ENCODE results near the gene TOM1L1. TPM values are rescaled to one million over a fixed set of nuclear protein-coding genes. Genes with fewer than 3 reads are reported as not detected.

TOM1L1 gene
- total and polyA plus RNA-seq, 2 donors from 2014 or later = 57.7 to 85.7 TPM

DNA sequence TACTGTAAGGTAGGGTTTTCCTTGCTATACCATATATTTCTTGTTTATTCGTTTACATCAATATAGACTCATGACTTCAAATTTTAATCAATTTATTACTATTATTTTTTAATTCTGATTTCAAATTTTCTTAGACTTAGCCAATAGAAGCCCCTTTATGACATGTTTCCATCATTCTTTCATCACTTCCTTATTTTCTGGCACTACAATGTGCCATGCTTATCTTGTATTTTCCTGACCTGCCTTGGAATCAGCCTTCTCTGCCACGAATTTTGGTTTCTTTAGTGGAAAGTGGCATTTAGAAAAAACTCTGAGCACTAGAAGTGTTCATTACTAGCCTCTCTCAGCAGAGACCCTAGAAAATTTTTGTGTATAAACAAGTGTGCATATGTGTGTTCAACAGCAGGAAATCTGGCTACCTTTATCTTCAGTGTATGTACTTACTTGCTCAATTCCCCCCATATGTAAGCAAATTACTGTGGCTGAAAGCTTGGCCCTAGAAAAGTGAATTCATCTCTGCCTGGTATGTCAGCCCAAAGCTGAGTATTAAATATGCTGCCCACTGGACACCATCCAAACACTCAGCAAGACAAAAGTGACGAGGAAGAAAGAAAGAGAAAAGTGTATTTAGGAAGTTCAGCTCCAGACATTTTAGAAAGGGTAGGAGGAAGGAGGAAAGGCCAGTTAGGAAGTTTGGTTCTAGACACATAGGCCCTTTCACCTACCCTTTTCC lies 71.9 kb downstream of the TOM1L1 start:
- intact Hi-C loops (cut with DNase I) = no loop called here
- no peaks in the 10 kb centered on the region for H3K27me3 ChIP-seq (ENCODE audit: control insufficient read depth, insufficient read depth, low read length)
- peaks cover 2 to 9% (median 9%) of the 10 kb centered on the region in 3 donors for H3K4me1 ChIP-seq (ENCODE audit: control insufficient read depth in 2 of 3, insufficient read depth in 2 of 3, low read depth in 1 of 3, low read length in 3 of 3)
- FAIRE-seq (no peak), DNase-seq (no peak)
- H3K9me3 ChIP-seq (ENCODE audit: control insufficient read depth in 2 of 3, insufficient read depth in 1 of 3, low read length in 3 of 3) = no peaks in the 10 kb centered on the region
- no peaks in the 10 kb centered on the region for H3K36me3 ChIP-seq (ENCODE audit: control insufficient read depth in 2 of 3, insufficient read depth in 3 of 3, low read length in 3 of 3)
- TF ChIP-seq, protein P1, sequence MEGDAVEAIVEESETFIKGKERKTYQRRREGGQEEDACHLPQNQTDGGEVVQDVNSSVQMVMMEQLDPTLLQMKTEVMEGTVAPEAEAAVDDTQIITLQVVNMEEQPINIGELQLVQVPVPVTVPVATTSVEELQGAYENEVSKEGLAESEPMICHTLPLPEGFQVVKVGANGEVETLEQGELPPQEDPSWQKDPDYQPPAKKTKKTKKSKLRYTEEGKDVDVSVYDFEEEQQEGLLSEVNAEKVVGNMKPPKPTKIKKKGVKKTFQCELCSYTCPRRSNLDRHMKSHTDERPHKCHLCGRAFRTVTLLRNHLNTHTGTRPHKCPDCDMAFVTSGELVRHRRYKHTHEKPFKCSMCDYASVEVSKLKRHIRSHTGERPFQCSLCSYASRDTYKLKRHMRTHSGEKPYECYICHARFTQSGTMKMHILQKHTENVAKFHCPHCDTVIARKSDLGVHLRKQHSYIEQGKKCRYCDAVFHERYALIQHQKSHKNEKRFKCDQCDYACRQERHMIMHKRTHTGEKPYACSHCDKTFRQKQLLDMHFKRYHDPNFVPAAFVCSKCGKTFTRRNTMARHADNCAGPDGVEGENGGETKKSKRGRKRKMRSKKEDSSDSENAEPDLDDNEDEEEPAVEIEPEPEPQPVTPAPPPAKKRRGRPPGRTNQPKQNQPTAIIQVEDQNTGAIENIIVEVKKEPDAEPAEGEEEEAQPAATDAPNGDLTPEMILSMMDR (IDR thresholded peaks at IDR 0.05; ENCODE audit: borderline replicate concordance, extremely low read depth, insufficient read depth) = no peak
- H3K27ac ChIP-seq (ENCODE audit: low read depth in 2 of 2, low read length in 2 of 2) = no peak overlapping the region
- H3K4me3 ChIP-seq (ENCODE audit: low read length in 3 of 3) = no peak overlapping the region
- H3K9ac ChIP-seq (ENCODE audit: low read length in 3 of 3) = no peak overlapping the region

DNA sequence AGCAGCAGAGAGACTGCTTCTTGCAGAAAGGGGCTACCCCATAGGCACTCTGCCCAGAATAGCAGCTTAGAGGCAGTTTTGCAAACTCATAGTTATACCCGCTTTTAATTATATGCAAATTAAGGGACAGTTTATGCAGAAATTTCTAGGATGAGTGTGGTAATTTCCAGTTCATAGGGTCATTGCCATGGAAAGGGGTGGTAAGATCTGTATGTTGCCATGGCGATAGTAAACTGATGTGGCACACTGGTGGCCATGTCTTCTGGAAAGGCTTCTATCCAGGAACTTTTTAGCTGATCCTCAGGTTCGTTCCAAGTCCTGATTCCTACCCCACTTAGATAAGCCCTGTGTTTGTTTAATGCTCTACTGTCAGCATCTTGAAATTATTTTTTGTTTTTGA lies 74.1 kb downstream of the TOM1L1 start:
- H3K9me3 ChIP-seq (ENCODE audit: control insufficient read depth in 2 of 3, insufficient read depth in 1 of 3, low read length in 3 of 3) = no peaks in the 10 kb centered on the region
- TF ChIP-seq, protein P1 (IDR thresholded peaks at IDR 0.05; ENCODE audit: borderline replicate concordance, extremely low read depth, insufficient read depth) = no peak

DNA sequence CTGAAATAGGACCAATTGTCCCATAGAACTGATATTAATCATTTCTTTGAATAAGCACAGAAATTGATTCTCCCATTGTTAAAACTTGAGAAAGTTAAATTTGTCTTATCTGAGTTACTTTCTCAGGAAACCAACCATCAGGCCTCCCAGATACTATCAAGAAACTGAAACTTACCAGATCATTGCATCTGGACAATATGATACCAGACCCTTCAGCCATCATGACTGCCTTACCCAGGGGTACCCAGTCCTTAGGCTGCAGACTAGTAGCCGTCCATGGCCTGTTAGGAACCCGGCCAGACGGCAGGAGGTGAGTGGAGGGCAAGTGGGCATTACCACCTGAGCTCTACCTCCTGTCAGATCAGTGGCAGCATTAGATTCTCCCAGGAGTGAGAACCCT lies 75.7 kb downstream of the TOM1L1 start:
- DNase-seq (no peak), FAIRE-seq (no peak)
- Histone ChIP-seq H3K4me1 (ENCODE audit: control insufficient read depth in 2 of 3, insufficient read depth in 2 of 3, low read depth in 1 of 3, low read length in 3 of 3) (peaks cover 0 to 5% (median 0%) of the 10 kb centered on the region in 3 donors), H3K9ac (ENCODE audit: low read length in 3 of 3) (no peak overlapping the region), H3K27me3 (ENCODE audit: control insufficient read depth, insufficient read depth, low read length) (no peaks in the 10 kb centered on the region), H3K9me3 (ENCODE audit: control insufficient read depth in 2 of 3, insufficient read depth in 1 of 3, low read length in 3 of 3) (peaks cover 0 to 5% (median 0%) of the 10 kb centered on the region in 3 donors), H3K4me3 (ENCODE audit: low read length in 3 of 3) (no peak overlapping the region), H3K27ac (ENCODE audit: low read depth in 2 of 2, low read length in 2 of 2) (no peak overlapping the region), H3K36me3 (ENCODE audit: control insufficient read depth in 2 of 3, insufficient read depth in 3 of 3, low read length in 3 of 3) (no peaks in the 10 kb centered on the region)
- TF ChIP-seq, protein P1 (IDR thresholded peaks at IDR 0.05; ENCODE audit: borderline replicate concordance, extremely low read depth, insufficient read depth) = no peak
- intact Hi-C loops (cut with DNase I) = no loop called here

More for the DNA sequence above, 74.1 kb downstream of the TOM1L1 start:
- FAIRE-seq = no peak
- Histone ChIP-seq H3K4me3 (ENCODE audit: low read length in 3 of 3) (no peak overlapping the region), H3K27ac (ENCODE audit: low read depth in 2 of 2, low read length in 2 of 2) (no peak overlapping the region), H3K4me1 (ENCODE audit: control insufficient read depth in 2 of 3, insufficient read depth in 2 of 3, low read depth in 1 of 3, low read length in 3 of 3) (peaks cover 2 to 9% (median 3%) of the 10 kb centered on the region in 3 donors), H3K36me3 (ENCODE audit: control insufficient read depth in 2 of 3, insufficient read depth in 3 of 3, low read length in 3 of 3) (no peaks in the 10 kb centered on the region), H3K9ac (ENCODE audit: low read length in 3 of 3) (no peak overlapping the region), H3K27me3 (ENCODE audit: control insufficient read depth, insufficient read depth, low read length) (no peaks in the 10 kb centered on the region)
- no peak for DNase-seq
- intact Hi-C loops (cut with DNase I) = no loop called here

All from kidney (tissue), 14 donors.